NCI-H2196 treated with DMSO at 0.1 percent for 48 hours (cell line): ENCODE data around the gene PER1.

Experiments used
- DNase-seq: peaks from one replicate; lab custom pipeline; 2025; ENCODE audit not compliant: unreplicated experiment; lab: John Stamatoyannopoulos, UW

The PER1 gene

GRCh38 chr17:8103549-8103948, 48.7 kb downstream of the PER1 start:
- no peak for DNase-seq

- DNase-seq: no peak
Observed at GRCh38 chr17:8101721-8102120, 50.5 kb downstream of the PER1 start.

DNA sequence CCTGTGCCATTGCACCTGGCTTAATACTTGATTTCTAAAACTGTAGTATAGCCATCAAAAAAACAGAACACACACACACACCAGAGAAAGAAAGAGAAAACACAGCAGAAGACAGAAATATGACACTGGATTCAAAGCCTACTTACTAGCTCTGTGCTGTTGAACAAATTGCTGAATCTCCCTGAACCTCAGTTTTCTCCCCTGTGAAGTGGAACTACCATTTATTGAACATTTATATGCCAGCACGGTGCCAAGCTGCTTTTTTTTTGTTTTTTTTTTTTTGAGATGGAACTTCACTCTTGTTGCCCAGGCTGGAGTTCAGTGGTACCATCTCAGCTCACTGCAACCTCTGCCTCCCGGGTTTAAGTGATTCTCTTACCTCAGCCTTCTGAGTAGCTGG, 51.4 kb downstream of the PER1 start:
- no peak for DNase-seq

- DNase-seq: no peak
Observed at GRCh38 chr17:8100111-8100510, 52.1 kb downstream of the PER1 start.

DNA sequence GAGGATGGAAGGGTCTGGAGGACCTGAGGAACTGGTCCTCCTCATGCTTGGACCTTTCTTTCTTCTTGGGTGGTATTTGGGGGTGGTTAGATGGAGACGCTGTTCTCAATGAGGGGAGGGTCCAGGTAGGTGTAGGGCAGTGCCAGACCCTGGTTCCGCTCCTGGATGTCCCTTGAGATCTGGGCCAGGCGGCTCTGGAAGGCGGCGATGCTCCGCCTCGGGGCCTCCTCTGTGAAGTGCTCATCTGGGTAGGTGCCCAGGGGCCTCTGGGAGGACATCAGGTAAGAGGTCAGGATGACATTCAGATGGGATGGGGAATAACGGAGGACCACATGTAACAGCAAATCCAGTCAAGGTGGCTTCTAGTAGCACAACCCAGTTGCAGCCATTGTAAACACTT, 55.7 kb downstream of the PER1 start:
- DNase-seq: no peak

DNA sequence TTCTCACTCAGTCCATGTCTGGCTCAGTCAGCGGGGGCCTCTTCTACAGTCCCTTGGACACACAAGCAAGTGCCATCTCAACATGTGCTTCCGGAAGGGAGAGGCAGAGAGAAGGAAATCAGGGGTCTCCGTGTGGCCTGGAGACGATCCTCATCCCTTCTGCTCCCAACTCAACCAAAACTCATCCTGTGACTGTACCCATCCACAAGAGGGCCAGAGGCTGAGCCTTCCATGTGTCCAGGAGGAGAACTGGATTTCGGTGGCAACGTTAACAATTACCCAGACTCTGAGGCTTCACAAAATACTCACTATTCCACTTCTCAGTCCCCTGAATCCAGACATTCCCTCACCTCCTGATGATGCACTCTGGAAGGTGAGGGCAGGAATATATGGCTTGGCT, 56.8 kb downstream of the PER1 start:
- no peak for DNase-seq

GRCh38 chr17:8091033-8091687, 61.0 kb downstream of the PER1 start:
- DNase-seq: no peak
